IMR-90 (cell line): ENCODE results near the gene BUB1. TPM values are rescaled to one million over a fixed set of nuclear protein-coding genes. Genes with fewer than 3 reads are reported as not detected.

Experiments
- ATAC-seq: fragments of 200-7000 bp; cut with Tn5 transposase; 2 replicates; pipeline ENCODE4 v1.9.1; 2020; ENCODE audit warnings: low read depth, mild to moderate bottlenecking, moderate library complexity
- BruUV-seq: library from RNA; stranded (reverse); fragments of 400-500 nt; replicated peaks from 2 replicates; lab custom pipeline; 2021; lab: Mats Ljungman, UMichigan
- CTCF ChIA-PET: fragments of 300-600 bp; formaldehyde crosslinking; extraction: SDS; loops from one replicate; lab custom pipeline; 2021; ENCODE audit warnings: antibody characterized with exemption; lab: Yijun Ruan, JAX
- POLR2A ChIA-PET: fragments of 300-600 bp; sonication (Branson Sonifier 250); formaldehyde crosslinking; loops from one replicate; lab custom pipeline; 2022; ENCODE audit warnings: antibody characterized with exemption; ENCODE audit not compliant: unreplicated experiment; lab: Charles Lee
- DNase-seq: peaks from one replicate; pipeline ENCODE4 v3.0.0; 2013
- H2AFZ ChIP-seq: replicated peaks from 2 replicates; pipeline ENCODE3; 2013; ENCODE audit warnings: low read length, mild to moderate bottlenecking; ENCODE audit not compliant: poor library complexity
- H2AK5ac ChIP-seq: 2 replicates; pipeline ENCODE4 v1.6.1; 2013; ENCODE audit warnings: low read depth, low read length, inconsistent platforms
- H2AK9ac ChIP-seq: replicated peaks from 2 replicates; pipeline ENCODE3; 2013; ENCODE audit warnings: mild to moderate bottlenecking, low read depth, low read length, moderate library complexity; ENCODE audit not compliant: poor library complexity
- H2BK120ac ChIP-seq: 2 replicates; pipeline ENCODE4 v1.6.1; 2013; ENCODE audit warnings: low read depth, low read length, inconsistent platforms
- H2BK15ac ChIP-seq: 3 replicates; pipeline ENCODE4 v1.6.1; 2013; ENCODE audit warnings: low read depth, low read length, inconsistent platforms
- H2BK20ac ChIP-seq: 2 replicates; pipeline ENCODE4 v1.6.1; 2013; ENCODE audit warnings: low read depth, mild to moderate bottlenecking, inconsistent platforms, low read length, moderate library complexity
- H2BK5ac ChIP-seq: 2 replicates; pipeline ENCODE4 v1.6.1; 2013; ENCODE audit warnings: mild to moderate bottlenecking, low read depth, low read length, inconsistent platforms; ENCODE audit not compliant: poor library complexity, severe bottlenecking
- H3K14ac ChIP-seq: replicated peaks from 2 replicates; pipeline ENCODE4 v1.6.1; 2013; ENCODE audit warnings: low read depth, low read length, inconsistent platforms
- H3K18ac ChIP-seq: 2 replicates; pipeline ENCODE4 v1.6.1; 2013; ENCODE audit warnings: low read depth, low read length, control low read depth
- H3K23ac ChIP-seq: 2 replicates; pipeline ENCODE4 v1.6.1; 2013; ENCODE audit warnings: low read depth, low read length, inconsistent platforms
- H3K27ac ChIP-seq: 2 replicates; pipeline ENCODE4 v1.5.1; 2013; ENCODE audit warnings: mild to moderate bottlenecking, control low read depth, low read length; ENCODE audit not compliant: insufficient read depth
- H3K27me3 ChIP-seq: 2 replicates; pipeline ENCODE4 v1.6.1; 2013; ENCODE audit warnings: low read length; ENCODE audit not compliant: control insufficient read depth, insufficient read depth
- H3K36me3 ChIP-seq: 2 replicates; pipeline ENCODE4 v1.6.1; 2013; ENCODE audit warnings: low read length, mixed read lengths; ENCODE audit not compliant: control insufficient read depth, insufficient read depth
- H3K4ac ChIP-seq: 2 replicates; pipeline ENCODE4 v1.6.1; 2013; ENCODE audit warnings: low read depth, low read length, inconsistent platforms
- H3K4me1 ChIP-seq: 2 replicates; pipeline ENCODE4 v1.6.1; 2013; ENCODE audit warnings: low read length, mixed read lengths; ENCODE audit not compliant: control insufficient read depth, insufficient read depth
- H3K4me2 ChIP-seq: 2 replicates; pipeline ENCODE4 v1.6.1; 2013; ENCODE audit warnings: low read depth, mild to moderate bottlenecking, control low read depth, low read length, moderate library complexity
- H3K4me3 ChIP-seq: 2 replicates; pipeline ENCODE4 v1.5.1; 2013; ENCODE audit warnings: low read depth, mild to moderate bottlenecking, control low read depth, low read length, moderate library complexity; ENCODE audit not compliant: insufficient read depth
- H3K56ac ChIP-seq: 2 replicates; pipeline ENCODE4 v1.6.1; 2013; ENCODE audit warnings: low read length, inconsistent platforms; ENCODE audit not compliant: insufficient read depth; ENCODE audit errors: extremely low read depth
- H3K79me1 ChIP-seq, 2 experiments: 2 replicates each; pipeline ENCODE4 v1.6.1; 2013; ENCODE audit warnings: low read length in 2 of 2, inconsistent platforms in 1 of 2, low read depth in 1 of 2
- H3K9ac ChIP-seq: 2 replicates; pipeline ENCODE4 v1.6.1; 2013; ENCODE audit warnings: low read depth, low read length, control low read depth
- H3K9me1 ChIP-seq: 2 replicates; pipeline ENCODE4 v1.6.1; 2013; ENCODE audit warnings: low read length, inconsistent platforms; ENCODE audit not compliant: insufficient read depth
- H3K9me3 ChIP-seq: 2 replicates; pipeline ENCODE4 v1.6.1; 2013; ENCODE audit warnings: low read length; ENCODE audit not compliant: control insufficient read depth, insufficient read depth
- H4K20me1 ChIP-seq: 2 replicates; pipeline ENCODE4 v1.6.1; 2013; ENCODE audit warnings: low read length, inconsistent platforms; ENCODE audit not compliant: insufficient read depth
- H4K5ac ChIP-seq: 2 replicates; pipeline ENCODE4 v1.6.1; 2013; ENCODE audit warnings: mild to moderate bottlenecking, low read depth, low read length, control low read depth
- H4K8ac ChIP-seq, 2 experiments: 2 replicates each; pipeline ENCODE4 v1.6.1; 2013; ENCODE audit warnings: low read depth in 2 of 2, low read length in 2 of 2, control low read depth in 1 of 2, inconsistent platforms in 1 of 2
- H4K91ac ChIP-seq: 2 replicates; pipeline ENCODE4 v1.6.1; 2013; ENCODE audit warnings: low read depth, low read length, inconsistent platforms; ENCODE audit not compliant: insufficient read depth
- BHLHE40 ChIP-seq: fragments of 150-350 bp; IDR thresholded peaks from 2 replicates; pipeline ENCODE4 v1.6.1; 2016; ENCODE audit warnings: mild to moderate bottlenecking, low read depth, low read length
- CEBPB ChIP-seq: IDR thresholded peaks from 2 replicates; pipeline ENCODE4 v1.6.1; 2012; ENCODE audit warnings: low read depth, low read length, improper control_type of control experiment
- CTCF ChIP-seq: conservative IDR thresholded peaks from 2 replicates; pipeline ENCODE4 v1.5.1; 2012; ENCODE audit warnings: mild to moderate bottlenecking, low read depth, low read length, improper control_type of control experiment
- ELK1 ChIP-seq: fragments of 150-350 bp; IDR thresholded peaks from 2 replicates; pipeline ENCODE4 v1.6.1; 2016; ENCODE audit warnings: low read depth, mild to moderate bottlenecking, low read length, moderate library complexity, borderline replicate concordance
- MAFK ChIP-seq: IDR thresholded peaks from 2 replicates; pipeline ENCODE4 v1.6.1; 2012; ENCODE audit warnings: low read depth, low read length, improper control_type of control experiment
- MAZ ChIP-seq: IDR thresholded peaks from 2 replicates; pipeline ENCODE4 v1.6.1; 2012; ENCODE audit warnings: low read depth, mild to moderate bottlenecking, low read length, improper control_type of control experiment, moderate library complexity, borderline replicate concordance
- NFE2L2 ChIP-seq: fragments of 150-350 bp; IDR thresholded peaks from 2 replicates; pipeline ENCODE4 v1.6.1; 2016; ENCODE audit warnings: low read depth, mild to moderate bottlenecking, low read length
- POLR2A ChIP-seq: IDR thresholded peaks from 2 replicates; pipeline ENCODE4 v1.6.1; 2012; ENCODE audit warnings: mild to moderate bottlenecking, low read depth, low read length
- RAD21 ChIP-seq: IDR thresholded peaks from 2 replicates; pipeline ENCODE4 v1.6.1; 2012; ENCODE audit warnings: low read length, improper control_type of control experiment
- RCOR1 ChIP-seq: IDR thresholded peaks from 2 replicates; pipeline ENCODE4 v1.6.1; 2012; ENCODE audit warnings: mild to moderate bottlenecking, low read length, improper control_type of control experiment; ENCODE audit not compliant: insufficient replicate concordance
- RFX5 ChIP-seq: IDR thresholded peaks from 2 replicates; pipeline ENCODE4 v1.8.0; 2012; ENCODE audit warnings: low read depth, mild to moderate bottlenecking, low read length, moderate library complexity
- SMC3 ChIP-seq: fragments of 150-350 bp; IDR thresholded peaks from 2 replicates; pipeline ENCODE4 v1.6.1; 2016; ENCODE audit warnings: low read depth, mild to moderate bottlenecking, antibody characterized with exemption, low read length, moderate library complexity
- WGBS, 2 experiments: methylation state at CpG; one replicate each; pipeline versions ENCODE4 v1.1.5 to v1.1.7; 2013; ENCODE audit warnings: missing lambda C conversion rate in 2 of 2; ENCODE audit not compliant: insufficient read length in 1 of 2; ENCODE audit errors: extremely low coverage in 2 of 2; 5-methylcytosine and 5-hydroxymethylcytosine counted together
- dilution Hi-C: fragments of 300-500 bp; cut with HindIII; formaldehyde crosslinking; loops from one replicate; pipeline ENCODE4 v1.14.3; 2018; ENCODE audit warnings: low sequenced_read_pairs; ENCODE audit not compliant: unreplicated experiment
- in situ Hi-C: fragments of 300-500 bp; cut with MboI; formaldehyde crosslinking; loops from 3 replicates; pipeline ENCODE4 v1.14.3; 2019; ENCODE audit warnings: low sequenced_read_pairs, inconsistent platforms, mixed read lengths
- intact Hi-C: fragments of 100-400 bp; cut with micrococcal nuclease; formaldehyde crosslinking; loops from 2 replicates; pipeline ENCODE4 v1.10.0; 2022
- polyA plus RNA-seq, 3 experiments: library from polyadenylated mRNA; depleted of rRNA; stranded (reverse); fragments of >200 nt; gene quantifications; 2 replicates each; pipeline ENCODE4 v1.2.3, GENCODE V29; 2012; ENCODE audit warnings: low replicate concordance in 1 of 3
- total RNA-seq: library from RNA; depleted of rRNA; stranded (reverse); fragments of >200 nt; gene quantifications from 2 replicates; pipeline ENCODE4 v1.2.3, GENCODE V29; 2012

BUB1 gene
- total and polyA plus RNA-seq, 2 of the 4 experiments (the other 2 are of a cell fraction): 19.6 to 43.4 TPM

- BruUV-seq: no TSS peak
- H3K4me3 ChIP-seq: no peak overlapping the region
- no peak for TF ChIP-seq MAFK
- no peak for TF ChIP-seq RFX5
- TF ChIP-seq CEBPB: no peak
- no peak for TF ChIP-seq BHLHE40
- no peak for TF ChIP-seq RAD21
- no peak for TF ChIP-seq CTCF
- no peak for TF ChIP-seq POLR2A
- TF ChIP-seq NFE2L2: no peak
- no peak for TF ChIP-seq SMC3
- no peak for TF ChIP-seq MAZ
- no peak for TF ChIP-seq RCOR1
- no peak for TF ChIP-seq ELK1
- H3K18ac ChIP-seq: no peak overlapping the region
- no peak overlapping the region for H3K4me2 ChIP-seq
- H3K4ac ChIP-seq: no peak overlapping the region
- no peak overlapping the region for H2AK9ac ChIP-seq
- ChIA-PET CTCF (no interaction called here), POLR2A (no interaction called here)
- no peak overlapping the region for H3K27ac ChIP-seq
- no peaks in the 10 kb centered on the region for H3K4me1 ChIP-seq
- no peak overlapping the region for H3K23ac ChIP-seq
- no peak overlapping the region for H2BK5ac ChIP-seq
- no peak overlapping the region for H3K9ac ChIP-seq
- no peak overlapping the region for H3K56ac ChIP-seq
- WGBS, 2 experiments: 14% methylated on average over 1 of the region's 1 CpG; no CpG with 5 or more reads in 1 of the 2 experiments
- H2BK20ac ChIP-seq: no peak overlapping the region
- no peak overlapping the region for H2AK5ac ChIP-seq
- H3K36me3 ChIP-seq: peaks cover 4% of the 10 kb centered on the region; the same call in 1 of the 2 replicates
- intact Hi-C loops (no loop called here), in situ Hi-C loops (no loop called here), dilution Hi-C loops (no loop called here)
- no peaks in the 10 kb centered on the region for H4K20me1 ChIP-seq
- ATAC-seq (no peak), DNase-seq (no peak)
- H3K9me3 ChIP-seq: no peaks in the 10 kb centered on the region
- no peak overlapping the region for H2BK15ac ChIP-seq
- no peak overlapping the region for H4K5ac ChIP-seq
- H4K91ac ChIP-seq: no peak overlapping the region
- H3K14ac ChIP-seq: no peak overlapping the region
- H2BK120ac ChIP-seq: no peak overlapping the region
- H3K79me1 ChIP-seq: peaks cover 0 to 3% of the 10 kb centered on the region in 2 experiments; a peak in 2 of 4 replicates
- no peak overlapping the region for H4K8ac ChIP-seq
- H3K9me1 ChIP-seq: no peaks in the 10 kb centered on the region; the same call in 1 of the 2 replicates
- no peak overlapping the region for H2AFZ ChIP-seq
- H3K27me3 ChIP-seq: no peaks in the 10 kb centered on the region
Measured at GRCh38 chr2:110637093-110637492, 40.8 kb downstream of the BUB1 start.
